ENCODE data around the gene RBM17. TPM values are rescaled to one million over a fixed set of nuclear protein-coding genes. Genes with fewer than 3 reads are reported as not detected.

RBM17 gene
- total and polyA plus RNA-seq, 2 of the 13 experiments (the other 11 are each of a cell fraction or from before 2014, with no cell fraction given), result 30.7 to 77.5 TPM

GRCh38 chr10:6053816-6054631, 34.8 kb upstream of the RBM17 start (continued):
- TF ChIP-seq AFF4 (CRISPR knock-in tag; IDR thresholded peaks at IDR 0.05) (no peak), ERF (CRISPR knock-in tag; IDR thresholded peaks at IDR 0.05) (no peak), KLF9 (CRISPR knock-in tag; IDR thresholded peaks at IDR 0.05; ENCODE audit: low read depth) (no peak), ETS1 (CRISPR knock-in tag; IDR thresholded peaks at IDR 0.05) (no peak), SMAD1 (CRISPR knock-in tag; IDR thresholded peaks at IDR 0.05; ENCODE audit: borderline replicate concordance, low read depth) (no peak), GLI4 (CRISPR knock-in tag; IDR thresholded peaks at IDR 0.05; ENCODE audit: borderline replicate concordance) (no peak), TOPORS (CRISPR knock-in tag; IDR thresholded peaks at IDR 0.05) (no peak), BHLHE40 (IDR thresholded peaks at IDR 0.05; ENCODE audit: low read length) (no peak), MXD3 (CRISPR knock-in tag; IDR thresholded peaks at IDR 0.05) (no peak; the same call in 1 of the 2 replicates), NR2C2 (CRISPR knock-in tag; IDR thresholded peaks at IDR 0.05; ENCODE audit: borderline replicate concordance) (peak; percentile 57; the same call in 1 of the 2 replicates), ZNF569 (CRISPR knock-in tag; IDR thresholded peaks at IDR 0.05; ENCODE audit: borderline replicate concordance) (no peak), ONECUT2 (CRISPR knock-in tag; IDR thresholded peaks at IDR 0.05) (no peak), KMT2A (CRISPR knock-in tag; IDR thresholded peaks at IDR 0.05) (no peak), PRPF4 (IDR thresholded peaks at IDR 0.05; ENCODE audit: low read depth, low read length, poor library complexity, severe bottlenecking) (no peak), SUZ12 (IDR thresholded peaks at IDR 0.05; ENCODE audit: low read depth, low read length) (no peak), FOXM1 (CRISPR knock-in tag; IDR thresholded peaks at IDR 0.05) (no peak), ZNF687 (CRISPR knock-in tag; IDR thresholded peaks at IDR 0.05) (peak; percentile 93), E2F5 (CRISPR knock-in tag; conservative IDR thresholded peaks at IDR 0.05) (no peak), ZNF713 (CRISPR knock-in tag; IDR thresholded peaks at IDR 0.05) (no peak), PAF1 (CRISPR knock-in tag; IDR thresholded peaks at IDR 0.05) (no peak)

All from HepG2 (cell line).